Smooth muscle cell (in vitro differentiated cells): ENCODE results near the gene PLSCR4. TPM values are rescaled to one million over a fixed set of nuclear protein-coding genes. Genes with fewer than 3 reads are reported as not detected.

ENCODE experiments used
- DNase-seq: peaks from one replicate; lab custom pipeline; 2025; ENCODE audit not compliant: unreplicated experiment; lab: John Stamatoyannopoulos, UW
- H2AFZ ChIP-seq: fragments of 200-600 bp; sonication (generic); 2 replicates; pipeline ENCODE4 v1.6.0; 2016; ENCODE audit warnings: antibody characterized with exemption, low read depth, mild to moderate bottlenecking
- H3F3A ChIP-seq: fragments of 200-600 bp; sonication (generic); 2 replicates; pipeline ENCODE4 v1.6.0; 2017; ENCODE audit warnings: antibody characterized with exemption, low read depth
- H3K27ac ChIP-seq: fragments of 200-600 bp; sonication (generic); 2 replicates; pipeline ENCODE4 v1.5.1; 2016; ENCODE audit warnings: low read depth, mild to moderate bottlenecking
- H3K27me3 ChIP-seq: fragments of 200-600 bp; sonication (generic); 2 replicates; pipeline ENCODE4 v1.6.1; 2016; ENCODE audit warnings: low read depth, mild to moderate bottlenecking
- H3K36me3 ChIP-seq: fragments of 200-600 bp; sonication (generic); 2 replicates; pipeline ENCODE4 v1.5.1; 2016; ENCODE audit warnings: low read depth
- H3K4me1 ChIP-seq: fragments of 200-600 bp; sonication (generic); 2 replicates; pipeline ENCODE4 v1.5.1; 2016; ENCODE audit warnings: low read depth
- H3K4me2 ChIP-seq: fragments of 200-600 bp; sonication (generic); 2 replicates; pipeline ENCODE4 v1.6.0; 2016; ENCODE audit warnings: mild to moderate bottlenecking
- H3K4me3 ChIP-seq: fragments of 200-600 bp; sonication (generic); 2 replicates; pipeline ENCODE4 v1.5.1; 2016; ENCODE audit warnings: mild to moderate bottlenecking
- H3K79me2 ChIP-seq: fragments of 200-600 bp; sonication (generic); 2 replicates; pipeline ENCODE4 v1.6.0; 2016; ENCODE audit warnings: low read depth, mild to moderate bottlenecking
- H3K9ac ChIP-seq: fragments of 200-600 bp; sonication (generic); 2 replicates; pipeline ENCODE4 v1.6.0; 2016; ENCODE audit warnings: low read depth
- H3K9me3 ChIP-seq: fragments of 200-600 bp; sonication (generic); replicated peaks from 2 replicates; pipeline ENCODE4 v1.5.1; 2016; ENCODE audit warnings: low read depth
- H4K20me1 ChIP-seq: fragments of 200-600 bp; sonication (generic); 2 replicates; pipeline ENCODE4 v1.6.0; 2016; ENCODE audit warnings: low read depth
- WGBS: methylation state at CpG from one replicate; pipeline ENCODE4 v1.1.7; 2016; ENCODE audit warnings: low lambda C conversion rate; 5-methylcytosine and 5-hydroxymethylcytosine counted together
- polyA plus RNA-seq: library from polyadenylated mRNA; unstranded; fragments of >200 nt; fragmentation: Nextera tagmentation; extraction: Ambion mirVana; gene quantifications from 2 replicates; pipeline ENCODE4 v1.2.1, GENCODE V29; 2016
- total RNA-seq: library from RNA; depleted of rRNA; stranded (reverse); fragments of >200 nt; gene quantifications from 2 replicates; pipeline ENCODE4 v1.2.3, GENCODE V29; 2014
- TF ChIP-seq, protein P1 (sequence below): fragments of 200-600 bp; sonication (generic); IDR thresholded peaks from 2 replicates; pipeline ENCODE4 v1.5.1; 2017; ENCODE audit warnings: borderline replicate concordance, mild to moderate bottlenecking, antibody characterized with exemption; ENCODE audit not compliant: insufficient read depth, poor library complexity, severe bottlenecking

The PLSCR4 gene
- total and polyA plus RNA-seq, 2 experiments from 2014 or later = 3.8 to 4.8 TPM

- H2AFZ ChIP-seq = no peak overlapping the region
- peaks cover 83% of the 10 kb centered on the region for H3K79me2 ChIP-seq
- H3K4me3 ChIP-seq = peak overlapping the region; percentile 88
- H3K27me3 ChIP-seq = no peaks in the 10 kb centered on the region
- H3K4me2 ChIP-seq = peak overlapping the region; percentile 89
- no peaks in the 10 kb centered on the region for H3K36me3 ChIP-seq
- H3K27ac ChIP-seq = peak overlapping the region; percentile 96
- DNase-seq = no peak
- H3K4me1 ChIP-seq = peaks cover 12% of the 10 kb centered on the region
- no peaks in the 10 kb centered on the region for H3K9me3 ChIP-seq
- peaks cover 68% of the 10 kb centered on the region for H4K20me1 ChIP-seq
- TF ChIP-seq, protein P1, sequence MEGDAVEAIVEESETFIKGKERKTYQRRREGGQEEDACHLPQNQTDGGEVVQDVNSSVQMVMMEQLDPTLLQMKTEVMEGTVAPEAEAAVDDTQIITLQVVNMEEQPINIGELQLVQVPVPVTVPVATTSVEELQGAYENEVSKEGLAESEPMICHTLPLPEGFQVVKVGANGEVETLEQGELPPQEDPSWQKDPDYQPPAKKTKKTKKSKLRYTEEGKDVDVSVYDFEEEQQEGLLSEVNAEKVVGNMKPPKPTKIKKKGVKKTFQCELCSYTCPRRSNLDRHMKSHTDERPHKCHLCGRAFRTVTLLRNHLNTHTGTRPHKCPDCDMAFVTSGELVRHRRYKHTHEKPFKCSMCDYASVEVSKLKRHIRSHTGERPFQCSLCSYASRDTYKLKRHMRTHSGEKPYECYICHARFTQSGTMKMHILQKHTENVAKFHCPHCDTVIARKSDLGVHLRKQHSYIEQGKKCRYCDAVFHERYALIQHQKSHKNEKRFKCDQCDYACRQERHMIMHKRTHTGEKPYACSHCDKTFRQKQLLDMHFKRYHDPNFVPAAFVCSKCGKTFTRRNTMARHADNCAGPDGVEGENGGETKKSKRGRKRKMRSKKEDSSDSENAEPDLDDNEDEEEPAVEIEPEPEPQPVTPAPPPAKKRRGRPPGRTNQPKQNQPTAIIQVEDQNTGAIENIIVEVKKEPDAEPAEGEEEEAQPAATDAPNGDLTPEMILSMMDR = no peak
- 18% methylated on average over 4 of the region's 4 CpGs for WGBS
- peak overlapping the region; percentile 93 for H3K9ac ChIP-seq
- peaks cover 27% of the 10 kb centered on the region for H3F3A ChIP-seq
Measured at GRCh38 chr3:146159037-146159436, 91.9 kb downstream of the PLSCR4 start.

DNA sequence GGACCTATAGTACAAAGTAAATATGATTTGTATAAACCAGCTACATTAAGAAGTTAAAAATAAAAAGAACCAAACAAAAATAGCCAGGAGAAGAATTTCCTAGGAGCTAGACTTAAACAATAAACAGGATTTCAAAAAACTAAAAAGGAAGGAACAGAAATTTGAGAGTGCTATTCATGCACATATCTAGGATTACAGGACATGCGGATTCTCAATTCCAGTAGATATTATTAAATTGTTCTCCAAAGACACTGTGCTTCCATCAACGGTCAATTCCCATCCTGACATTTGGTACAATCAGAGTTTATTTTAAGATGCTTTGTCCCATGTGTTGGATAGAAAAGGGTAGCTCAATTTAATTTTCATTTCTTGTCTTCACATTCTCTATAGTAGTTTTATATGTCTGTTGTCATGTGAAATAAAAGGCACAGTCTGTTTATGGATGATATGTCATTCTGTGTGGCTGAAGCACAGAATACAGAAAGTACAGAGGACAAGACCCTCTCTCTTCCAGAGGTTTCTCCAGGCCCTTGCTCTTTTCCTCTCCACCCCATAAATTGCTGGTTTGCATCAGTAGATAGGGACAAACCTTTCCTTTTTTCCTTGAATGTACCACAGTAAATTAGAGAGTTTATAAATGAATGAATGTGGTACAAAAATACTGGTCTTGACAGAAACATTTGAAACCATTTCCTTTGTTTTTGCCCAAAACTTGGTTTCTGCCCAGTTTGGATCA, 93.4 kb downstream of the PLSCR4 start:
- Histone ChIP-seq H4K20me1 (peaks cover 84% of the 10 kb centered on the region), H3K27ac (peak overlapping the region; percentile 96), H3K9ac (peak overlapping the region; percentile 93)

GRCh38 chr3:146156666-146157314, 94.1 kb downstream of the PLSCR4 start:
- WGBS = 44% methylated on average over 3 of the region's 3 CpGs

More for the DNA sequence above, 93.4 kb downstream of the PLSCR4 start:
- TF ChIP-seq, protein P1 = no peak
- Histone ChIP-seq H3K4me2 (peak overlapping the region; percentile 89), H3K27me3 (no peaks in the 10 kb centered on the region), H3K4me3 (peak overlapping the region; percentile 88), H3K36me3 (no peaks in the 10 kb centered on the region), H3F3A (peaks cover 24% of the 10 kb centered on the region), H3K9me3 (no peaks in the 10 kb centered on the region), H3K79me2 (peaks cover 94% of the 10 kb centered on the region), H2AFZ (no peak overlapping the region), H3K4me1 (peaks cover 22% of the 10 kb centered on the region)
- DNase-seq = no peak
- 48% methylated on average over 2 of the region's 2 CpGs for WGBS

More at GRCh38 chr3:146156666-146157314, 94.1 kb downstream of the PLSCR4 start:
- peaks cover 22% of the 10 kb centered on the region for H3K4me1 ChIP-seq
- peak overlapping the region; percentile 89 for H3K4me2 ChIP-seq
- H3K9me3 ChIP-seq = no peaks in the 10 kb centered on the region
- no peak for DNase-seq
- no peaks in the 10 kb centered on the region for H3K36me3 ChIP-seq
- peaks cover 94% of the 10 kb centered on the region for H3K79me2 ChIP-seq
- no peak overlapping the region for H2AFZ ChIP-seq
- H4K20me1 ChIP-seq = peaks cover 91% of the 10 kb centered on the region
- H3K9ac ChIP-seq = peak overlapping the region; percentile 93
- TF ChIP-seq, protein P1 = no peak
- H3K27ac ChIP-seq = peak overlapping the region; percentile 96
- H3K4me3 ChIP-seq = peak overlapping the region; percentile 88
- H3F3A ChIP-seq = peaks cover 17% of the 10 kb centered on the region
- H3K27me3 ChIP-seq = no peaks in the 10 kb centered on the region
